DND-41 (cell line): Measurements from ENCODE around the gene KCNJ15.

Experiments
- EZH2 ChIP-seq: IDR thresholded peaks from 3 replicates; pipeline ENCODE4 v1.6.1; 2012; ENCODE audit warnings: borderline replicate concordance, low read depth, mild to moderate bottlenecking, moderate library complexity, low read length, inconsistent platforms; ENCODE audit not compliant: severe bottlenecking
- TF ChIP-seq, protein P1 (sequence below): IDR thresholded peaks from 2 replicates; pipeline ENCODE4 v1.5.1; 2012; ENCODE audit warnings: borderline replicate concordance, low read length, moderate library complexity, mild to moderate bottlenecking; ENCODE audit not compliant: poor library complexity, severe bottlenecking; ENCODE audit errors: extremely low read depth

DNA sequence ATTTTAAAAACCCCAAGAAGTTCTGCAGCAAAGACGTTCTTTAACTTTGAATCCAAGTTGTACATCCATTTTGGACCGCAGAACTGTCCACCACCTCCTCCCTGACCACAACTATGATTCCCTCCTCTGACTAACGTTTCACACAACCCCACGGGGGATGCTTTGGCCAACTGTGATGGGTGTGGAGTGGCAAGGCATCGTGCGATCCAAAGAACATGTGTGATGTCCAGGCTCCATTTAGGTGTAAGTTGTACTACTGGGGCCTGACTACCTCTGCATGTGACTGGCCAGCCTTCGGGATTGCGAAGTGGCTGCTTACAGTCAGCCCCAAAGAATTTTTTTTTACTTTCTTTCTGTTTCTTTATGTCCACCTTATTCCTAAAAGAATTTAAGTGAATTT is 6.7 kb downstream of the KCNJ15 start:
- no peak for TF ChIP-seq EZH2
- TF ChIP-seq, protein P1, sequence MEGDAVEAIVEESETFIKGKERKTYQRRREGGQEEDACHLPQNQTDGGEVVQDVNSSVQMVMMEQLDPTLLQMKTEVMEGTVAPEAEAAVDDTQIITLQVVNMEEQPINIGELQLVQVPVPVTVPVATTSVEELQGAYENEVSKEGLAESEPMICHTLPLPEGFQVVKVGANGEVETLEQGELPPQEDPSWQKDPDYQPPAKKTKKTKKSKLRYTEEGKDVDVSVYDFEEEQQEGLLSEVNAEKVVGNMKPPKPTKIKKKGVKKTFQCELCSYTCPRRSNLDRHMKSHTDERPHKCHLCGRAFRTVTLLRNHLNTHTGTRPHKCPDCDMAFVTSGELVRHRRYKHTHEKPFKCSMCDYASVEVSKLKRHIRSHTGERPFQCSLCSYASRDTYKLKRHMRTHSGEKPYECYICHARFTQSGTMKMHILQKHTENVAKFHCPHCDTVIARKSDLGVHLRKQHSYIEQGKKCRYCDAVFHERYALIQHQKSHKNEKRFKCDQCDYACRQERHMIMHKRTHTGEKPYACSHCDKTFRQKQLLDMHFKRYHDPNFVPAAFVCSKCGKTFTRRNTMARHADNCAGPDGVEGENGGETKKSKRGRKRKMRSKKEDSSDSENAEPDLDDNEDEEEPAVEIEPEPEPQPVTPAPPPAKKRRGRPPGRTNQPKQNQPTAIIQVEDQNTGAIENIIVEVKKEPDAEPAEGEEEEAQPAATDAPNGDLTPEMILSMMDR = no peak
